GM19455 (cell line): Measurements from ENCODE around the gene EXOC3.
A peak's percentile ranks its signal among the peaks of the same experiment; 100 is the strongest.
"Not testable (repeated sequence)": the region's sequence is repeated elsewhere in the genome, so short reads cannot be mapped to it uniquely, and the experiment has no call there.

Source experiments
- ATAC-seq: cut with Tn5 transposase; IDR thresholded peaks from one replicate; pipeline ENCODE4 v1.9.1; 2021; ENCODE audit not compliant: unreplicated experiment

EXOC3 gene

GRCh38 chr5:442335-443238, at the start of gene EXOC3:
EXOC3 (plus strand) TSS chr5:443176; CDS start chr5:446206, 3,030 bp downstream.
- ATAC-seq = peak; percentile 87

- ATAC-seq = no peak
Measured at GRCh38 chr5:393846-394275, 49.1 kb upstream of the EXOC3 start.

- ATAC-seq = no peak
Measured at GRCh38 chr5:394671-395155, 48.3 kb upstream of the EXOC3 start.

- no peak for ATAC-seq
Measured at GRCh38 chr5:395156-395920, 47.6 kb upstream of the EXOC3 start.

- ATAC-seq = no peak
Measured at GRCh38 chr5:395921-396530, 47.0 kb upstream of the EXOC3 start.

GRCh38 chr5:396531-396961, 46.4 kb upstream of the EXOC3 start:
- no peak for ATAC-seq

GRCh38 chr5:398141-398474, 44.9 kb upstream of the EXOC3 start:
- ATAC-seq = not testable (repeated sequence)

GRCh38 chr5:398475-399295, 44.3 kb upstream of the EXOC3 start:
- ATAC-seq = no peak

GRCh38 chr5:399296-400281, 43.4 kb upstream of the EXOC3 start:
- ATAC-seq = peak; percentile 53

- peak; percentile 4 for ATAC-seq
Measured at GRCh38 chr5:400282-401145, 42.5 kb upstream of the EXOC3 start.

- no peak for ATAC-seq
Measured at GRCh38 chr5:401146-402034, 41.6 kb upstream of the EXOC3 start.

- ATAC-seq = not testable (repeated sequence)
Measured at GRCh38 chr5:402219-402614, 40.8 kb upstream of the EXOC3 start.

GRCh38 chr5:402615-403359, 40.2 kb upstream of the EXOC3 start:
- ATAC-seq = peak; percentile 50

GRCh38 chr5:403995-404394, 39.0 kb upstream of the EXOC3 start:
- ATAC-seq = no peak

- no peak for ATAC-seq
Measured at GRCh38 chr5:404666-405241, 38.2 kb upstream of the EXOC3 start.

GRCh38 chr5:405421-405820, 37.6 kb upstream of the EXOC3 start:
- no peak for ATAC-seq
